MG63 (cell line): Measurements from ENCODE around the gene RABGAP1L. TPM values are rescaled to one million over a fixed set of nuclear protein-coding genes. Genes with fewer than 3 reads are reported as not detected.
A peak's percentile ranks its signal among the peaks of the same experiment; 100 is the strongest.
"Not testable (repeated sequence)": the region's sequence is repeated elsewhere in the genome, so short reads cannot be mapped to it uniquely, and the experiment has no call there.

Experiments
- DNase-seq: peaks from one replicate; pipeline ENCODE4 v3.0.0-alpha.2; 2020
- H3K27me3 ChIP-seq: fragments of 250-450 bp; sonication (Bioruptor Pico); 2 replicates; pipeline ENCODE4 v1.5.1; 2020; ENCODE audit warnings: mild to moderate bottlenecking, moderate library complexity
- H3K36me3 ChIP-seq: fragments of 250-450 bp; sonication (Bioruptor Pico); 2 replicates; pipeline ENCODE4 v1.5.1; 2020; ENCODE audit warnings: mild to moderate bottlenecking, moderate library complexity
- H3K4me3 ChIP-seq: fragments of 250-450 bp; sonication (Bioruptor Pico); 2 replicates; pipeline ENCODE4 v1.5.1; 2020; ENCODE audit warnings: mild to moderate bottlenecking, moderate library complexity
- H3K9me3 ChIP-seq: fragments of 250-450 bp; sonication (Bioruptor Pico); 2 replicates; pipeline ENCODE4 v1.5.1; 2020; ENCODE audit warnings: mild to moderate bottlenecking, moderate library complexity
- total RNA-seq: library from RNA; depleted of rRNA; stranded (reverse); fragments of >200 nt; shearing (Covaris generic); gene quantifications from 2 replicates; pipeline ENCODE4 v1.2.3, GENCODE V29; 2014; ENCODE audit warnings: low replicate concordance

Gene RABGAP1L
- total RNA-seq, 1 experiment from 2014 or later, result 14.8 TPM

GRCh38 chr1:174643206-174643605, 483.9 kb downstream of the RABGAP1L start:
- no peak for DNase-seq
- H3K36me3 ChIP-seq, result no peaks in the 10 kb centered on the region
- peaks cover 1% of the 10 kb centered on the region; the same call in 1 of the 2 replicates for H3K9me3 ChIP-seq
- H3K4me3 ChIP-seq, result no peak overlapping the region
- no peaks in the 10 kb centered on the region for H3K27me3 ChIP-seq

- not testable (repeated sequence) for DNase-seq, H3K27me3 ChIP-seq, H3K36me3 ChIP-seq, H3K9me3 ChIP-seq, H3K4me3 ChIP-seq
Measured at GRCh38 chr1:174649572-174649971, 490.3 kb downstream of the RABGAP1L start.

- Histone ChIP-seq H3K4me3 (no peak overlapping the region), H3K36me3 (no peaks in the 10 kb centered on the region), H3K9me3 (peaks cover 3% of the 10 kb centered on the region; the same call in 1 of the 2 replicates), H3K27me3 (no peaks in the 10 kb centered on the region)
- no peak for DNase-seq
Measured at GRCh38 chr1:174652569-174653280, 493.4 kb downstream of the RABGAP1L start.

GRCh38 chr1:174654560-174654959, 495.2 kb downstream of the RABGAP1L start:
- Histone ChIP-seq H3K4me3 (no peak overlapping the region), H3K27me3 (no peaks in the 10 kb centered on the region), H3K9me3 (no peaks in the 10 kb centered on the region), H3K36me3 (no peaks in the 10 kb centered on the region)
- no peak for DNase-seq

GRCh38 chr1:174656409-174657059, 497.2 kb downstream of the RABGAP1L start:
- Histone ChIP-seq H3K4me3 (no peak overlapping the region), H3K27me3 (no peaks in the 10 kb centered on the region), H3K36me3 (no peaks in the 10 kb centered on the region), H3K9me3 (no peaks in the 10 kb centered on the region)
- DNase-seq, result no peak

GRCh38 chr1:174657411-174657810, 498.1 kb downstream of the RABGAP1L start:
- no peak for DNase-seq
- Histone ChIP-seq H3K4me3 (no peak overlapping the region), H3K27me3 (no peaks in the 10 kb centered on the region), H3K36me3 (no peaks in the 10 kb centered on the region), H3K9me3 (no peaks in the 10 kb centered on the region)

- Histone ChIP-seq H3K9me3 (no peaks in the 10 kb centered on the region), H3K4me3 (no peak overlapping the region), H3K36me3 (no peaks in the 10 kb centered on the region), H3K27me3 (no peaks in the 10 kb centered on the region)
- no peak for DNase-seq
Measured at GRCh38 chr1:174657893-174658292, 498.6 kb downstream of the RABGAP1L start.

GRCh38 chr1:174659823-174660222, 500.5 kb downstream of the RABGAP1L start:
- H3K9me3 ChIP-seq, result no peaks in the 10 kb centered on the region
- no peak overlapping the region for H3K4me3 ChIP-seq
- H3K27me3 ChIP-seq, result no peaks in the 10 kb centered on the region
- no peaks in the 10 kb centered on the region for H3K36me3 ChIP-seq
- peak; percentile 24 for DNase-seq

GRCh38 chr1:174660476-174660875, 501.2 kb downstream of the RABGAP1L start:
- Histone ChIP-seq H3K36me3 (no peaks in the 10 kb centered on the region), H3K4me3 (no peak overlapping the region), H3K9me3 (no peaks in the 10 kb centered on the region), H3K27me3 (no peaks in the 10 kb centered on the region)
- no peak for DNase-seq

GRCh38 chr1:174663358-174663757, 504.0 kb downstream of the RABGAP1L start:
- H3K27me3 ChIP-seq, result no peaks in the 10 kb centered on the region
- no peak overlapping the region for H3K4me3 ChIP-seq
- no peak for DNase-seq
- H3K36me3 ChIP-seq, result no peaks in the 10 kb centered on the region
- no peaks in the 10 kb centered on the region for H3K9me3 ChIP-seq

- DNase-seq, result no peak
- Histone ChIP-seq H3K9me3 (no peaks in the 10 kb centered on the region; the same call in 1 of the 2 replicates), H3K27me3 (no peaks in the 10 kb centered on the region), H3K36me3 (no peaks in the 10 kb centered on the region), H3K4me3 (no peak overlapping the region)
Measured at GRCh38 chr1:174666248-174666647, 506.9 kb downstream of the RABGAP1L start.

GRCh38 chr1:174671826-174672225, 512.5 kb downstream of the RABGAP1L start:
- Histone ChIP-seq H3K4me3 (no peak overlapping the region), H3K9me3 (no peaks in the 10 kb centered on the region; the same call in 1 of the 2 replicates), H3K27me3 (no peaks in the 10 kb centered on the region), H3K36me3 (no peaks in the 10 kb centered on the region)
- no peak for DNase-seq

- H3K27me3 ChIP-seq, result no peaks in the 10 kb centered on the region
- no peak for DNase-seq
Measured at GRCh38 chr1:174676856-174677255, 517.5 kb downstream of the RABGAP1L start.

GRCh38 chr1:174678657-174679056, 519.3 kb downstream of the RABGAP1L start:
- H3K4me3 ChIP-seq, result no peak overlapping the region
- H3K27me3 ChIP-seq, result no peaks in the 10 kb centered on the region
- DNase-seq, result no peak
- no peaks in the 10 kb centered on the region for H3K36me3 ChIP-seq
- no peaks in the 10 kb centered on the region for H3K9me3 ChIP-seq

More at GRCh38 chr1:174676856-174677255, 517.5 kb downstream of the RABGAP1L start:
- no peak overlapping the region for H3K4me3 ChIP-seq
- no peaks in the 10 kb centered on the region for H3K9me3 ChIP-seq
- H3K36me3 ChIP-seq, result no peaks in the 10 kb centered on the region

- DNase-seq, result no peak
- H3K36me3 ChIP-seq, result no peaks in the 10 kb centered on the region
- H3K4me3 ChIP-seq, result no peak overlapping the region
- H3K27me3 ChIP-seq, result no peaks in the 10 kb centered on the region
- no peaks in the 10 kb centered on the region for H3K9me3 ChIP-seq
Measured at GRCh38 chr1:174680101-174680500, 520.8 kb downstream of the RABGAP1L start.

- Histone ChIP-seq H3K9me3 (no peaks in the 10 kb centered on the region), H3K36me3 (no peaks in the 10 kb centered on the region), H3K27me3 (no peaks in the 10 kb centered on the region), H3K4me3 (no peak overlapping the region)
- no peak for DNase-seq
Measured at GRCh38 chr1:174682419-174683008, 523.2 kb downstream of the RABGAP1L start.

- H3K36me3 ChIP-seq, result no peaks in the 10 kb centered on the region
- no peak for DNase-seq
- no peaks in the 10 kb centered on the region for H3K27me3 ChIP-seq
- no peak overlapping the region for H3K4me3 ChIP-seq
- H3K9me3 ChIP-seq, result no peaks in the 10 kb centered on the region
Measured at GRCh38 chr1:174686213-174686612, 526.9 kb downstream of the RABGAP1L start.
